ENCODE results near the gene PPP1R3D.
"Not testable (repeated sequence)": the region's sequence is repeated elsewhere in the genome, so short reads cannot be mapped to it uniquely, and the experiment has no call there.

The PPP1R3D gene, protein sequence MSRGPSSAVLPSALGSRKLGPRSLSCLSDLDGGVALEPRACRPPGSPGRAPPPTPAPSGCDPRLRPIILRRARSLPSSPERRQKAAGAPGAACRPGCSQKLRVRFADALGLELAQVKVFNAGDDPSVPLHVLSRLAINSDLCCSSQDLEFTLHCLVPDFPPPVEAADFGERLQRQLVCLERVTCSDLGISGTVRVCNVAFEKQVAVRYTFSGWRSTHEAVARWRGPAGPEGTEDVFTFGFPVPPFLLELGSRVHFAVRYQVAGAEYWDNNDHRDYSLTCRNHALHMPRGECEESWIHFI

DNA sequence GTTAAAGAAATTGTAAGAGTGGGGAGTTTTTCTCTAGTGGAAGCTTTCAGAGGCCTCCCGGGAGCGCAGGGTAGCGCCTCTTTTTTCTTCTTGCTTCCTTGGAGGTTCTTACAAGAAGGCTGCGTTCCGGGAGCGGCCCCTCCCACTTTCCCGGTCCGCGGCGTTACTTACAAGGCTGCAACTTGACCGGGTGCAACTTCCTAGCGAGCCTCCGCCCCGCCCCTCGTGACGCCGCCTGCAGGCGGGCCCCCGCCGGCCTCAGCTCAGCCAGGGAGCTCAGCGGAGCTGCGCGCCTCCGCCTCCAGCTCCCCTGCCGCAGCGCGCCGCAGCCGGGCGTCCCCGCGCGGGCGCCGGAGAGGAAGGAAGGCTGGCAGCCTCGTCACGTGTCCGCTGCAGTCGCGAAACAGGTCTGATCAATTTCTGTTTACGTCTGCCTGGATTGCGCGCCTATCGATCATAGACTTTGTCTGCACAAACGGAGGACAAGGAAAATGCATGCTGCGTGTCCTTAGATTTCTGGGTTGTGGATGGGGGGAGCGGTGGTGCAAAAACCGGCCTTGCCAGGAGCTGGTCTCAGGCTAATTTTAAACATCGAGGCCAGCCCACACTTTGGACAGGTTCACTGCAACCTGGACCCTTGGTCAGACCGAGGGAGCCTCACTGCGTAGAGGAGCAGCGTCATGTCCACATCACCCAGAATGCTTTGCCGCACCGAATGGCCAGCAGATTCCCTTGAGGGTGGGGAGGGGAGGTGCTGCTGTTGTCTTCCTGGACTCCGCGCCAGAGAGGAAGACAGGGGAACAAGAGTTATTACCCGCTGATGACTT is at the start of gene PPP1R3D, which contains the start of gene FAM217B:
Gene PPP1R3D, minus strand, starts transcription at position 177 of the 827 bp plus-strand sequence. CDS start 374 bp downstream, outside the sequence.
Gene FAM217B, plus strand, starts transcription at position 261 of the 827 bp plus-strand sequence. CDS start 3,555 bp downstream, outside the sequence.
- peak; percentile 96 for DNase-seq

DNA sequence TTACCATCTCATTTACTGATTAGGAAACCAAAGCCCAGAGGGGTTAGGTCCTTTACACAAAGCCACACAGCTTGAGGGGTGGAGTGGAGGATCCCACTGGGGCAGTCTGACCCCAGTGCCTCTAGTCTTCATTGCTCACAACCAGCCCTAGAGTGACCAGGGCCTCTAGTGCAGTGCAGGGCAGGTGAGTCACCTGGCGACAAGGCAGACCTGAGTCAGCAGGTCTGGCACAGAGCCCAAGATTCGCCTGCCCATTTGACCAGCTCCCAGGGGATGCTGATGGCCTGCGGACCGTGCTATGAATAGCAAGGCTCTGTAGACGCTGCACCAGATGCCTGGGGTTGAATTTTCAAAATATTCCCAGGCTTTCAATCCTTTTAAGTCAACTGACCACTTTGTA is 48.0 kb upstream of the PPP1R3D start:
- peak; percentile 4 for DNase-seq

DNA sequence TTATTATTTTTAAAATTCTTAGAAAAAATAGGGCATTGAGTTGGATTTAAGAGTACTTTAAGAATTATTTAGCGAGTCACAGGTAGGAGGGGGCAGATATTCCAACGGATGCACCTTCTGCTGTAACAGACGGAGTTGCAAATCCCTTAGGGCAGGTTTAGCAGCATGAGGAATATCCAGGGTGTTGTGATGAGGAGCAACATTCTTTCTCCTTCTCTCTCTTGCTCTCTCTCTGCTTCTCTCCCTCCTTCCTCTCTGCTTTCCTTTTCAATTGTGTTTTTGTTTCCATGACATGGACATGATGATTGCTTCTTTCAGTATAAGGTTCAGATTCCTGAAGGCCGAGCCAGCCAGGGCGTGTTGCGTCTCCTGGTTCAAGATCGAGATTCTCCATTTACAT is 47.0 kb upstream of the PPP1R3D start:
- DNase-seq = peak; percentile 70

DNA sequence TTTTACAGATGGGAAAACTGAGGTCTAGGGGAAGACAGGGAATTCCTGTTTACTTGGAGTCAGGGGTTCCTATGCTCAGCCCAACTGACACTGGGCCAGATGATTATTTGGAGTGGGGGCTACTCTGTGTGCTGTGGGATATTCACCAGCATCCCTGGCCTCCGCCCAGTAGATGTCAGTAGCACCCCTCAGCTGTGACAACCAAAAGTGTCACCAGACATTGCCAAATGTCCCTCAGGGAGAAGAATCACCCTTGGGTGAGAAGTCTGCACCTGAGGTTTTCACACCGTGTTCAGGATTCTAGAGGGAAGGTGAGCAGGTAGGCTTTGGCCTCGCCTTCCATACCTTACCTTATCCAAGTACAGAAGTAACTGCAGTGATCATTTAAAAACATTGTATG is 45.8 kb upstream of the PPP1R3D start:
- peak; percentile 54 for DNase-seq

DNA sequence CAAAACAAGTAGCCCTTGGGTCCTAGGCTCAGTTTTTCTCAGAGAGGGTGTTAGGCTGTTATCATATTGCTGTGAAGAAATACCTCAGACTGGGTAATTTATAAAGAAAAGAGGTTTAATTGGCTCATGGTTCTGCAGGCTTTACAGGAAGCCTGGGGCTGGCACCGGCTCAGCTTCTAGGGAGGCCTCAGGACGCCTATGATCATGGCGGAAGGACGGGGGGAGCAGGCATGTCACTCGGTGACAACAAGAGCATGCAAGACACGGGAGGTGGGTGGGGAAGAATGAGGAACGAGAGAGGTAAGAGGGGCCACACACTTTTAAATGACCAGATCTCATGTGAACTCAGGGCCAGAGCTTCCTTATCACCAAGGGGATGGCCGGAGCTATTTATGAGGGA is 45.1 kb upstream of the PPP1R3D start:
- DNase-seq = no peak

DNA sequence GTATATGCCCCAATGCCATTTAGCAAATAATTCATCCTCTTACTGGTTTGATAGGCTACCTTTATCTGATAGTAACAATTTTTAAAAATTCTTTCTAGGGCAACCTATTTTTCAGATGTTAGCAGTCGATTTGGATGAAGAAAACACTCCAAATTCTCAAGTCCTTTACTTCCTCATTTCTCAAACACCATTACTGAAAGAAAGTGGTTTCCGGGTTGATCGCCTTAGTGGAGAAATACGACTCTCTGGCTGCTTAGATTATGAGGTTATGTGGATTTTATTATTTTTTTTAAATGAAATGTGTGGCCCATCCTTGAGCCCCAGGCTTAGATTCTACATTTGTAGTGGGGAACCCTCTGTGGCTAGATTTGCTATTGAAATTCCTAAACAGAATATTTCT is 44.4 kb upstream of the PPP1R3D start:
- DNase-seq = no peak

DNA sequence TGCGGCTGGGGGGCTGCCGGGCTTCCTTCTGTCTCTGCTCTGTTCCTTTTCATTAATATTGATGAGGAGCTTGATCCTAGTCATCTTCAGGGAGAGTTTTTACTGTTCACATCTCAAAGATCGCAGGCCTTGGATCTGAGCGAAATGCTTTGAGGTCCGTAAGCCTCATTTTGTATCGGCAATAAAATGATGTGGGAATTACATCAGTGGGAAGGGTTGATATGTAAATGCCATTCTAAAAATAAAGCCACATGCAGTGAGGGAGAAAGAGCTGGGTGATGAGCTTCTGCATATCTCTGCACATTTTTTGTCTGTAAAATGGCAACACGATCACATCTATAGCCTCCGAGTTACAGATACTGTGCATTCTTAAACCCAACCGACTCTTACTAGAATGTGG is 43.0 kb upstream of the PPP1R3D start:
- DNase-seq = no peak

DNA sequence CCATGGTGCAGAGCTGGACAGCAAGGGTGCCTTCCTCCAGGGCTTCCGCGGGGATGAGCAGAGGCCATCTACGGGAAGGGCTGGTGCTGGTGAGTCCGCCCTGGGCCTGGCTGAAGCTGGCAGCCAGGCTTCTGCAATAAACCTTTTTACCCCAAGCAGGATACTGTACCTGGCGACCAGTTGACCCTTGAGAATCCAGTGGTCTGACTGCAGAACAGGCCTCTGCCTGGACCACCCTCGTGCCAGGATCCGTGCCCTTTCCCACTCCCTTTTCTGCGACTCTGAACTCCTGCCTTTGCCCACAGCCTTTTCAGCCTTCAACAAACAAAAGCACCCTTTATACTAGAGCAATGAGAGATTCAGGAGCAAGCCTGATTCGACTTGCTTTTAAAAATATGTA is 37.0 kb upstream of the PPP1R3D start:
- no peak for DNase-seq

DNA sequence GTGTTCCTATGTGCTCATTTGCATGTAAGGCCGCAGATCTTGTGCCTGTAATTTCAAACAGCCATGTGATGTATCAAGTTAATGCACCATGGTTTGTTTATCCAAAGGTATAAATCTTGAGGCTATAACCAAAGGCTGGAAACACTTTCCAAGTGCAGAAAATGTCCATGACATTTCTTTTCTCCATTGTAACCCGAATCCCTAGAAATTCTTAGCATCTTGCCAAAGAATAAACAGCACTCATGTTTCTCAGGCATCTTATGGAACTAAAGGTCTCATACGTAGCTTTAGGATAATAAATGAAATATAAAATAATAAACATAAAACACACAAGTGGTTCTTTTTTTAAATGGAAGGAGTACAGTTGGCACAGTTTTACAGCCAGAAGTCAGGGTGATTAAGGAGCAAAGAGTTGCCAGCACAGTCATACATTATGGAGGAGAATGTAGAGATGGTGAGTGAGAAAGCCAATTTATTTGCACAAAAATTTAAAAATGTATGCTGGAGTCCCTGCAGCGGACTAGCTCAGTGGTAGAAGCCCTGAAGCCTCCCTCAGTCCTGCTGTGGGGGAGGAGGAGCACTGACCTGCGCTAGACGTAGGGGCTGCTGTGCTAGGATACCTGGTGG is 36.2 kb upstream of the PPP1R3D start:
- DNase-seq = no peak

DNA sequence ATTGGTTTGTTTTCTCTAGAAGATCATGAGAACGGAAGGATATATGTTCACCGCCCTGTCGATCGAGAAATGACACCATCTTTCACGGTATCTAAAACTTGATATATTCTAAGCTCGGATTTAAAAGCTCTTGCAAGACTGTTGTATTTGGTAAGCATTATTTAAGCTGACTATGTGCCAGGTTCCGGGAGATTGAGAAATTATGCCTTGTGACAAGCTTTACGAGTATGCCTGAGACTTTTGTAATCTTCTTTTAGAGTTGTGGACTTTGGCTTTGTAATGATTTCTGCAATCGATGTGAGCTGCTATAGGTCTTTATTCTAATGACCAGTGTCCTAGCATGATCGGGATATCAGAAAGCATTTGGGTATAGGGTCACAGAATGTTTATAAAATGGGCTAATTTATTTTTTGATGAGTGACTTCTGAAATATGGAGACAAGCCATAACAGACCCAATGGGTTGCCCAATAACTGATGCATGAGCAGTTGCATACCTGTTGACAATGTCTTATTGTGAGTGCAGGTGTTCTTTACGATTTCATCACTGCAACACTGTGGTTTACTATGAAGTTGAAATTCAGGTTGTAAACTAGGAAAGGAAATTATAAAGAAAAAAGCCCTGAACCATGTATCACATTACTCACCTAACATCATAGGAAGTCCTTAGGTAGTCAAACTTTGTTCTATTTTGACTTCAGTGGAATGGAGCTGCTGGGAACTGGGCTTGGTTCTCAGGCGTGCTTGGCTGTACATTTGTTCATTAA is 32.1 kb upstream of the PPP1R3D start:
- no peak for DNase-seq

DNA sequence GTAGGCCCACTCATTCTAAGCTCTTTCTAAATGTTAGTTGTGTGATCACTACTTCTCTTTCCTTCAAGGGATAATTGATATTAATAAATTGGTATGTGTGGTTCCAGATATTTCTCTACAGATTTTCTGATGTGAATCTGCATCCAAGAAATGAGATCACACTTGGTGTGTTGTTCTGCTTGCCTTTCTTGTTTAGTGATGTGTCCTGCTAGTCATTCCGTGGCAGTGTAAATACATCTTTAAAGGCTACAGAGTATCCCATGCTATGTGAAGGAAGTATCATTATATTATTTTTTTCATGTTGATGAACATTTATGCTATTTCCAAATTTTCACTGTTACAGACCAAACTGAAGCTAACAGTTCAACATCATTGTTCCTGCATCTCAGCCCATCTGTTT is 31.3 kb upstream of the PPP1R3D start:
- DNase-seq = no peak

DNA sequence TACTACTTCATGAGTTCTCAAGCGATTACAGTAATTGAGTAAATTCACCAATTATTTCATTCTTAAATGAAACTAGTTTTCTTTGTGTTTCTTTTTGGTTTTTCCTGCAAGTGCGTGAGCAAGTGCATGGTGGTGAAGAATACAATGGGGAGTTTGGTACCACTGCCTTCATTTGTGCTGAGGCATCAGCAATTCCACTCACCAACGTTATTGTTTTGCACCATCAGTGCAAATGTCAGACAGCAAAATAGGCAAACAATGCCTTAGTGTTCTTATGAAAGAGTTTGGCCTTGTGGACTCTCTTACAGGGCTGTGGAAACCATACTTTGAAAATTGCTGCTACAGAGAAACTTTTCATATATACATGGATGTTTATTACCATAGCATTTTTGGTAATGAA is 26.3 kb upstream of the PPP1R3D start:
- DNase-seq = no peak

DNA sequence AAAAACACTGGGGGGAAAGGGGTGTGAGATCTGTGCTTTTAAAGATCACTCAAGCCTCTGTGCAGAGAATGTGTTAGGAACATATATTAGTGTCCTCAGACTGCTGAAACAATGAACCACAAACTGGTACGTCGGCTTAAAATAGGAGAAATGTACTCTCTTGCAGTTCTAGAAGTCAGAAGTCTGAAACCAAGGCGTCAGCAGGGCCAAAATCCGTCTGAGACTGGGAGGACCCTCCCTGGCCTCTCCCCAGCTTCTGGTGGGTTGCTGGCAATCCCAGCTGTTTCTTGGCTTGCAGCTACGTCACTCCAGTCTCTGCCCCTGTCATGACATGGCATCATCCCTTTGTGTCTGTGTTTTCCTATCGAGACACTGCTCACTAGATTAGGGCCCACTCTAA is 22.1 kb upstream of the PPP1R3D start:
- no peak for DNase-seq

DNA sequence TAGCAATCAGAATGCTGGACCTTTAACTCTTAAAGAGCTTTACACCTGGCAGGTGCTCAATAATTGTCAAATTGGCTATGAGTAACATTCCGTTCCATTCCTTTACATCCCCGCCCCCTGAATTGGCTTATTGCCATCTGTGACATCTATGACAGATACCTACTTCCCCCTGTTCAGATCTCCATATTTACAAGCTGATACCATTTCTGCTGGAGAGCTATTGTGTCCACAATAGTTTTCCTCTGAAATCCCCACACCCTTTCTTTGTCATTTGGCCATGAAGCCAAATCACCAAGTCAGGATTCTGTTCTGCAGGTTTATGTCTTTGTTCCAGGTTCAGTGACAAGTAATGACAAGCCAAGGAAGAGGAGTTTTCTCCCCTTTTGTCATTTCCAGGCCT is 21.3 kb upstream of the PPP1R3D start:
- no peak for DNase-seq

DNA sequence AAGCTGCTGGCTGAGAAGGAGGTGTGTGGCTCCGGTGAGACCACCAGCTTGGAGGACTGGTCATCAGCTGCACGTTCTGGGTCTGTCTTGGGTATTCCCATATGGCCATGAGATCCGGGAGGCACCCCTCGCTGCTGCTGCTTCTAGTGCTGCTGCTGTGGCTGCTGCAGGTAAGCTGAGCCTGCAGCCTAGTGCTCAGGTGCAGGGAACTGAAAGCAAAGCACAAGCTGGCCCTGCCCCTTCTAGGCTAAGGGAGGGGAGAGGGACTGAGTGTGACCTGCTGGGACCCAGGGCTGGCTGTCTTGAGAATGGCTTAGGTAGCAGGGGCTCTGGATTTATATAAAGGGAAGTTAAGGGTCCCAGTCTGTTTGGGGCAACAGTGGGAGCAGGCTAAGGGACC is 18.5 kb upstream of the PPP1R3D start:
- DNase-seq = no peak

DNA sequence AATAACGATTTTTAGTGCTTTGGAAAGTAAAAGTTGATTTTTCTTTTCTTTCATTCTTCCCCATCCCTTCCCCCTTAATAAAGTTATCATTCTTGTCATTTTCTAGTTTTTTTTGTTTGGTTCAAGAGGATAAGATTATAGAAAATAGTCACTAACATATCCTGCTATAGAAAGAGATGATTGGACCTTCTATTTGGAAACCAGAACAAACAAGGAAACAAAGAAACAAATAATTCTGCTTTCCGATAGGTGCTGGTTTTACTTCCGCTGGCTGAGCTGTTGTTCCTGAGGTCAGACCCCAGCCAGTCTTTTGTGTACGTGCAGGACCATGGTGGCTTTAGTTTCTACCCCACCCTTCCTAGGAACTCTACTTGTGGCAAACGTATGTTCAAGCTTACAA is 18.0 kb upstream of the PPP1R3D start, which contains the start of gene CDH26:
Gene CDH26, plus strand, starts transcription at position 301 of the 400 bp plus-strand sequence. CDS start 304 bp downstream, outside the sequence.
- DNase-seq = no peak

DNA sequence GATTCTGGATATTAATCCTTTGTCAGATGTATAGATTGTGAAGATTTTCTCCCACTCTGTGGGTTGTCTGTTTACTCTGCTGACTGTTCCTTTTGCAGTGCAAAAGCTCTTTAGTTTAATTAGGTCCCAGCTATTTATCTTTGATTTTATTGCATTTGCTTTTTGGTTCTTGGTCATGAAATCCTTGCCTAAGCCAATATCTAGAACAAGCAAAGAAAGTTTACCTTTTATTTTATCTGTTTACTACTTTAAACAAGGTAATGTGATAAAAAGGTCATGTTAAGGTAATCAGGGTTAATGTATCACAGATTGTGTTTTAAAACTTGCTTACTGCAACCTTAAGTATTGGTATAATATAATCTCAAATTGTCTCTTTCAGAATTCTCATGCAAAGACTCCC is 17.5 kb upstream of the PPP1R3D start:
- DNase-seq = not testable (repeated sequence)

DNA sequence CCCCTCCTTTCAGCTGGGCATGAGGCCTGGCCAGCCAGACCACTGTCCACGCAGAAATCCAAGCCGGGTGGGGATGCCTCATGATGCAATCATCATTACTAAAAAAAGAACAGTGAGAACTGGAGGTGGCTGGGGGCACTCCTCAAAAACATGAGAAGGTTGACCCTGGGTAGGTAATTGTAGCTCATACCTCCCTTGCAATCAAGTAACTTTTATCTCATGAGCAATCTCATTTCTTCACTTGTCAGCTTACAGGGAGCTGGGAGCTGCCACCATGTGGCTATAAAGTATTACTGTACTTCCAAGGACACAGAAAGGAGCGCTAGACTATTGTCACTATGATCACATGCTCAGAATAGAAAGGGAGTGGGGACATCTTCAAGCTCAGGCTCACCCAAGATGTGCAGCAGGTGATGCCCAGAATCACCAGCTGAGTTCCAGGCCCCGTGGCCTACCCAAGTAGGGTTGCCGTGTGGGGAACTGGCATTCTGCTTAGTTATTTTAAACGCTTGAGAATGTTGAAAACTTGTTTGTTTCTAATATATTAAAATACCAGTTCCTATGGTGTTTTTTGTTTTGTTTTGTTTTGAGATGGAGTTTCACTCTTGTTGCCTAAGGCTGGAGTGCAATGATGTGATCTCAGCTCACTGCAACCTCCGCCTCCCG is 15.2 kb upstream of the PPP1R3D start:
- DNase-seq = peak; percentile 71

DNA sequence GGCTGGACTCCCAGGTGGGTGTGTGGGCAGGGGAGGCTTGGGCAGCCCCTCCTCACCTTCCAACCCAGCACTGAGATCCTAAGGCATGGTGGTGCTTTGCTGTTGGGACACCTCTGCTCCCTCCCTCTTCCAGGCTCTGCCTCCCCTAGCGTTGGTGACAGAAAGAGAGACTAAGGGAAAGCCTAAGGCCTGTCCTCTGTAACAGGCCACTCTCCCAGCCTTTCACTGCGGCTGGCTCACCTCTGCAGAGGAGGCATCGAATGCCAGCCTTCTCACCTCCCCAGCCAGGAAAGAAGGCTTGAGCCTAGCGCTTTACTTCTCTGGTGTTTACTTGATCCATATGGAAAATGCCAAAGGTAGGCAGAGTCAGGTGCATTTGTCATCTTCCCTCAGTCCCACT is 14.6 kb upstream of the PPP1R3D start:
- DNase-seq = no peak

DNA sequence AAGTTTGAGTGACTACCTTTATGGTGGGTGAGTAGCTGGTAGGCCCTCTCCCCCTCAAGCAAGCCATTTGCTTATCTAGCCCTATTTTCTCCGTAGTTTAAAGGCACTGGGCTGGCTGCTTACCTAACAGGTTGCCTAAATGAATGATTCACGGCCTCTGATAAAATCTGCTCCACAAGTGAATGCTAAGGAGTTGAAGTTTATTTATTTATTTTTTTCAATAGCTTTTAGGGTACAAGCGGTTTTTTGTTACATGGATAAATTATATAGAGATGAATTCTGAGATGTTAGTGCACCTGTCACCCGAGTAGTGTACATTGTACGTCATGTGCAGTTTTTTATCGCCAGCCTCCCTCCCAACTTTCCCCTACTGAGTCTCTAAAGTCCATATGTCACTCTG is 9.8 kb upstream of the PPP1R3D start:
- DNase-seq = no peak

DNA sequence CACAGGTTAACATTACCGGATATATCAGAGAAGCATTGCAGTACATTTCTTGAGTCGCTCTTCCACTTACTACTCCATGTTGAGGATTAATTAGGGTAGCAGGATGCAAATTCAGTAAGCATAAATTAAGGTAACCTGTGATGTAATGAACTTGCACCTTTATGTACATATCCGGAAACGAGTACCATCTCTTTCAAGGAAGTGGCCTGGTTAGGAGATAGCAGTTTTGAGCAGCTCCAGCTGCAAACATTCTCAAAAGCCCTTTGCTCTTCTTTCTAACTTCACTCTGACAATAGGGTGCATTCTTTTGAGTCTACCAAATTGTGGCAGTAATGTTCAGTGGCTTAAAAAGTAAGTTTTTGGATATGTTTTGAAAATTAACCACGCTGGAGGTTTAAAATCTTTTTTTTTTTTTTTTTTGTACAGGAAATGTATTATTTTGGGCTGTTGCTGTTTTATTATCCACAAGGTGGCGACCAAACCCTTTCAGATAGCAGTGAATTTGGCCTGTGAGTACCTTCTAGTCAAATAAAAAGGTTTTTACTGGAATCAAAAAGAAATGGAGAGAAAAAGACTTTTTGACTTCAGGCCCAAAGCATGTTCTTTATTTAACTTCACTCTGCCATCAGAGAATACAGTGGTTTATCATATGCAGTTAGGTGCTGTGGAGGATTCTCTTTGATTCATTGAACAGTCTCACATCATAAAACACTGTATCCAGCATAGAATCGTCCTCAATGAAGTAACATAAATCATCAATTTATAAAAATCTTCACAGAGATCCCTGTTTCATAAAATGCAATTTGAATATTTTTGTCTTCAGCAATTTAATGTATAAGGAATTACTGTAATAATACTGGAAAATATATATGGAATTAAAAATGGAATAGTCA is 9.0 kb upstream of the PPP1R3D start:
- peak; percentile 67 for DNase-seq

Data from NCI-H82 (cell line).